H1 (cell line): ENCODE data around the gene ADARB2. TPM values are rescaled to one million over a fixed set of nuclear protein-coding genes. Genes with fewer than 3 reads are reported as not detected.

ENCODE experiments used
- ASH2L ChIP-seq: fragments of 200-600, 300-600 bp; sonication (generic); IDR thresholded peaks from one replicate; pipeline ENCODE4 v1.7.1; 2017; ENCODE audit warnings: low read length
- CREB1 ChIP-seq: IDR thresholded peaks from 2 replicates; pipeline ENCODE4 v1.6.1; 2012; ENCODE audit warnings: inconsistent platforms
- polyA plus RNA-seq, 7 experiments: library from polyadenylated mRNA; depleted of rRNA in 3 of 7; stranded (reverse) in 5 of 7; unstranded in 2 of 7; fragments of >200 nt in 5 of 7; fragments of 200-250 nt in 2 of 7; gene quantifications; 1 replicate in 5 of 7; 2 replicates in 1 of 7; 4 replicates in 1 of 7; pipeline versions ENCODE4 v1.2.1 to v1.2.3, GENCODE V29; 2011 to 2013; ENCODE audit warnings: missing spikeins in 2 of 7, mixed read lengths in 2 of 7
- total RNA-seq: library from RNA; stranded (reverse); fragmentation: NEBNext Ultra II Directional; extraction: Animal tissue kit (Norgen Biotek cat#: 25700); gene quantifications from 2 replicates; pipeline ENCODE4 v1.2.1, GENCODE V29; 2021
- TF ChIP-seq, protein P1 (sequence below): fragments of 300-600 bp; sonication (generic); IDR thresholded peaks from 2 replicates; pipeline ENCODE4 v1.7.1; 2012; ENCODE audit warnings: low read length, moderate library complexity, mild to moderate bottlenecking, inconsistent platforms; ENCODE audit not compliant: insufficient replicate concordance
- TF ChIP-seq, protein P2 (sequence below): IDR thresholded peaks from 2 replicates; pipeline ENCODE4 v1.6.1; 2012; ENCODE audit warnings: inconsistent platforms

ADARB2 gene
- total and polyA plus RNA-seq, 2 of the 8 experiments (the other 6 are each of a cell fraction or from before 2014, with no cell fraction given) = 2.2 to 2.8 TPM

DNA sequence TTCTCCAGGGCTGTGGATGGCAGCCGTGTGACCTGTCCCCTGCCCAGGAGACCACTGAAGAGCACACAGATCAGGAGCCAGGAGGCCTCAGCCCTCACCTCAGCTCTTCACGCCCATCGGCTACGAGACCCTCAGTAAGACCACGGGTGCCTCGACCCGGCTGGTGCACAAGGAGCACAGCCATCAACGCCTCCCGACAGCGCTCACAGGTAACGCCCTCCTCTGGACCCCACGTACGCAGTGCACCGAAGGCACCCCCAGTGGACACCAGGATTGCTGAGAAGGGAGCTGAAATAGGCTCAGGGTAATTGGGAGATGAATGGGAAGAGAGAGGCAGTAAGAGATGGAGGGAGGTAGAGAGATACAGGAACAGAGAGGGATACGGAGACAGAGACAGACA, 389.8 kb downstream of the ADARB2 start (continued):
- TF ChIP-seq, protein P1, sequence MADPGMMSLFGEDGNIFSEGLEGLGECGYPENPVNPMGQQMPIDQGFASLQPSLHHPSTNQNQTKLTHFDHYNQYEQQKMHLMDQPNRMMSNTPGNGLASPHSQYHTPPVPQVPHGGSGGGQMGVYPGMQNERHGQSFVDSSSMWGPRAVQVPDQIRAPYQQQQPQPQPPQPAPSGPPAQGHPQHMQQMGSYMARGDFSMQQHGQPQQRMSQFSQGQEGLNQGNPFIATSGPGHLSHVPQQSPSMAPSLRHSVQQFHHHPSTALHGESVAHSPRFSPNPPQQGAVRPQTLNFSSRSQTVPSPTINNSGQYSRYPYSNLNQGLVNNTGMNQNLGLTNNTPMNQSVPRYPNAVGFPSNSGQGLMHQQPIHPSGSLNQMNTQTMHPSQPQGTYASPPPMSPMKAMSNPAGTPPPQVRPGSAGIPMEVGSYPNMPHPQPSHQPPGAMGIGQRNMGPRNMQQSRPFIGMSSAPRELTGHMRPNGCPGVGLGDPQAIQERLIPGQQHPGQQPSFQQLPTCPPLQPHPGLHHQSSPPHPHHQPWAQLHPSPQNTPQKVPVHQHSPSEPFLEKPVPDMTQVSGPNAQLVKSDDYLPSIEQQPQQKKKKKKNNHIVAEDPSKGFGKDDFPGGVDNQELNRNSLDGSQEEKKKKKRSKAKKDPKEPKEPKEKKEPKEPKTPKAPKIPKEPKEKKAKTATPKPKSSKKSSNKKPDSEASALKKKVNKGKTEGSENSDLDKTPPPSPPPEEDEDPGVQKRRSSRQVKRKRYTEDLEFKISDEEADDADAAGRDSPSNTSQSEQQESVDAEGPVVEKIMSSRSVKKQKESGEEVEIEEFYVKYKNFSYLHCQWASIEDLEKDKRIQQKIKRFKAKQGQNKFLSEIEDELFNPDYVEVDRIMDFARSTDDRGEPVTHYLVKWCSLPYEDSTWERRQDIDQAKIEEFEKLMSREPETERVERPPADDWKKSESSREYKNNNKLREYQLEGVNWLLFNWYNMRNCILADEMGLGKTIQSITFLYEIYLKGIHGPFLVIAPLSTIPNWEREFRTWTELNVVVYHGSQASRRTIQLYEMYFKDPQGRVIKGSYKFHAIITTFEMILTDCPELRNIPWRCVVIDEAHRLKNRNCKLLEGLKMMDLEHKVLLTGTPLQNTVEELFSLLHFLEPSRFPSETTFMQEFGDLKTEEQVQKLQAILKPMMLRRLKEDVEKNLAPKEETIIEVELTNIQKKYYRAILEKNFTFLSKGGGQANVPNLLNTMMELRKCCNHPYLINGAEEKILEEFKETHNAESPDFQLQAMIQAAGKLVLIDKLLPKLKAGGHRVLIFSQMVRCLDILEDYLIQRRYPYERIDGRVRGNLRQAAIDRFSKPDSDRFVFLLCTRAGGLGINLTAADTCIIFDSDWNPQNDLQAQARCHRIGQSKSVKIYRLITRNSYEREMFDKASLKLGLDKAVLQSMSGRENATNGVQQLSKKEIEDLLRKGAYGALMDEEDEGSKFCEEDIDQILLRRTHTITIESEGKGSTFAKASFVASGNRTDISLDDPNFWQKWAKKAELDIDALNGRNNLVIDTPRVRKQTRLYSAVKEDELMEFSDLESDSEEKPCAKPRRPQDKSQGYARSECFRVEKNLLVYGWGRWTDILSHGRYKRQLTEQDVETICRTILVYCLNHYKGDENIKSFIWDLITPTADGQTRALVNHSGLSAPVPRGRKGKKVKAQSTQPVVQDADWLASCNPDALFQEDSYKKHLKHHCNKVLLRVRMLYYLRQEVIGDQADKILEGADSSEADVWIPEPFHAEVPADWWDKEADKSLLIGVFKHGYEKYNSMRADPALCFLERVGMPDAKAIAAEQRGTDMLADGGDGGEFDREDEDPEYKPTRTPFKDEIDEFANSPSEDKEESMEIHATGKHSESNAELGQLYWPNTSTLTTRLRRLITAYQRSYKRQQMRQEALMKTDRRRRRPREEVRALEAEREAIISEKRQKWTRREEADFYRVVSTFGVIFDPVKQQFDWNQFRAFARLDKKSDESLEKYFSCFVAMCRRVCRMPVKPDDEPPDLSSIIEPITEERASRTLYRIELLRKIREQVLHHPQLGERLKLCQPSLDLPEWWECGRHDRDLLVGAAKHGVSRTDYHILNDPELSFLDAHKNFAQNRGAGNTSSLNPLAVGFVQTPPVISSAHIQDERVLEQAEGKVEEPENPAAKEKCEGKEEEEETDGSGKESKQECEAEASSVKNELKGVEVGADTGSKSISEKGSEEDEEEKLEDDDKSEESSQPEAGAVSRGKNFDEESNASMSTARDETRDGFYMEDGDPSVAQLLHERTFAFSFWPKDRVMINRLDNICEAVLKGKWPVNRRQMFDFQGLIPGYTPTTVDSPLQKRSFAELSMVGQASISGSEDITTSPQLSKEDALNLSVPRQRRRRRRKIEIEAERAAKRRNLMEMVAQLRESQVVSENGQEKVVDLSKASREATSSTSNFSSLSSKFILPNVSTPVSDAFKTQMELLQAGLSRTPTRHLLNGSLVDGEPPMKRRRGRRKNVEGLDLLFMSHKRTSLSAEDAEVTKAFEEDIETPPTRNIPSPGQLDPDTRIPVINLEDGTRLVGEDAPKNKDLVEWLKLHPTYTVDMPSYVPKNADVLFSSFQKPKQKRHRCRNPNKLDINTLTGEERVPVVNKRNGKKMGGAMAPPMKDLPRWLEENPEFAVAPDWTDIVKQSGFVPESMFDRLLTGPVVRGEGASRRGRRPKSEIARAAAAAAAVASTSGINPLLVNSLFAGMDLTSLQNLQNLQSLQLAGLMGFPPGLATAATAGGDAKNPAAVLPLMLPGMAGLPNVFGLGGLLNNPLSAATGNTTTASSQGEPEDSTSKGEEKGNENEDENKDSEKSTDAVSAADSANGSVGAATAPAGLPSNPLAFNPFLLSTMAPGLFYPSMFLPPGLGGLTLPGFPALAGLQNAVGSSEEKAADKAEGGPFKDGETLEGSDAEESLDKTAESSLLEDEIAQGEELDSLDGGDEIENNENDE = no peak
- TF ChIP-seq ASH2L = no peak
- TF ChIP-seq CREB1 = no peak
- TF ChIP-seq, protein P2, sequence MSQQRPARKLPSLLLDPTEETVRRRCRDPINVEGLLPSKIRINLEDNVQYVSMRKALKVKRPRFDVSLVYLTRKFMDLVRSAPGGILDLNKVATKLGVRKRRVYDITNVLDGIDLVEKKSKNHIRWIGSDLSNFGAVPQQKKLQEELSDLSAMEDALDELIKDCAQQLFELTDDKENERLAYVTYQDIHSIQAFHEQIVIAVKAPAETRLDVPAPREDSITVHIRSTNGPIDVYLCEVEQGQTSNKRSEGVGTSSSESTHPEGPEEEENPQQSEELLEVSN = no peak
